Breast epithelium (tissue), 4 donors: ENCODE measurements around the gene NEURL1. TPM values are rescaled to one million over a fixed set of nuclear protein-coding genes. Genes with fewer than 3 reads are reported as not detected.
"Not testable (repeated sequence)": the region's sequence is repeated elsewhere in the genome, so short reads cannot be mapped to it uniquely, and the experiment has no call there.

Experiments used
- DNase-seq, 2 donors: peaks; one replicate each; pipeline ENCODE4 v3.0.0-alpha.2; 2019; ENCODE audit warnings: low spot score in 2 of 2
- H3K27ac ChIP-seq, 2 donors: fragments of 200-600 bp; sonication (generic) in 1 of 2; one replicate each; pipeline ENCODE4 v1.5.1; 2016 to 2019; ENCODE audit warnings: mild to moderate bottlenecking in 1 of 2
- H3K27me3 ChIP-seq, 2 donors: fragments of 200-600 bp; sonication (generic) in 1 of 2; one replicate each; pipeline versions ENCODE4 v1.5.1 to v1.6.0; 2017 to 2019; ENCODE audit warnings: control low read depth in 1 of 2, mild to moderate bottlenecking in 1 of 2
- H3K36me3 ChIP-seq: fragments of 200-600 bp; one replicate; pipeline ENCODE4 v1.5.1; 2019
- H3K4me1 ChIP-seq, 2 donors: fragments of 200-600 bp; sonication (generic); one replicate each; pipeline ENCODE4 v1.5.1; 2016 to 2019; ENCODE audit warnings: control low read depth in 1 of 2
- H3K4me3 ChIP-seq, 3 donors: fragments of 200-600 bp; sonication (generic); 1 replicate in 2 of 3; 2 replicates in 1 of 3; pipeline ENCODE4 v1.5.1; 2016 to 2019; ENCODE audit warnings: mild to moderate bottlenecking in 3 of 3, moderate library complexity in 2 of 3
- H3K9me3 ChIP-seq, 2 donors: fragments of 200-600 bp; sonication (generic) in 1 of 2; one replicate each; pipeline ENCODE4 v1.5.1; 2016 to 2019; ENCODE audit warnings: control low read depth in 1 of 2
- CTCF ChIP-seq, 3 donors: fragments of 450-650 bp; IDR thresholded peaks; one replicate each; pipeline ENCODE4 v1.5.1; 2016 to 2017; ENCODE audit warnings: antibody characterized with exemption in 3 of 3, mild to moderate bottlenecking in 3 of 3, moderate library complexity in 3 of 3
- POLR2A ChIP-seq: fragments of 450-650 bp; IDR thresholded peaks from one replicate; pipeline ENCODE4 v1.6.1; 2016; ENCODE audit warnings: antibody characterized with exemption, mild to moderate bottlenecking, moderate library complexity
- POLR2AphosphoS5 ChIP-seq, 3 donors: sonication (generic); formaldehyde crosslinking; IDR thresholded peaks; one replicate each; pipeline ENCODE4 v1.6.1; 2017; ENCODE audit warnings: antibody characterized with exemption in 3 of 3
- intact Hi-C: fragments of 100-400 bp; cut with DNase I; formaldehyde crosslinking; loops from one replicate; pipeline ENCODE4 v1.15.1; 2023; ENCODE audit warnings: low total_unique reads
- total RNA-seq, 3 donors: library from RNA; depleted of rRNA; stranded (reverse); fragments of >200 nt; gene quantifications; one replicate each; pipeline ENCODE4 v1.1.0, GENCODE V29; 2016

The NEURL1 gene
- total RNA-seq, 3 donors from 2014 or later: 0.16 to 1.5 (median 0.33) TPM

GRCh38 chr10:103498936-103499638, 5.6 kb downstream of the NEURL1 start:
- no peak overlapping the region for H3K27ac ChIP-seq
- no peaks in the 10 kb centered on the region for H3K9me3 ChIP-seq
- intact Hi-C loops: no loop called here
- H3K27me3 ChIP-seq: peaks cover 0 to 14% of the 10 kb centered on the region in 2 donors
- H3K36me3 ChIP-seq: no peaks in the 10 kb centered on the region
- no peaks in the 10 kb centered on the region for H3K4me1 ChIP-seq
- H3K4me3 ChIP-seq: no peak overlapping the region
- TF ChIP-seq CTCF (IDR thresholded peaks at IDR 0.05) (no peak), POLR2AphosphoS5 (IDR thresholded peaks at IDR 0.05) (no peak), POLR2A (no peak)
- no peak for DNase-seq

- intact Hi-C loops: no loop called here
- Histone ChIP-seq H3K4me3 (no peak overlapping the region), H3K27ac (no peak overlapping the region), H3K36me3 (no peaks in the 10 kb centered on the region), H3K4me1 (no peaks in the 10 kb centered on the region), H3K9me3 (no peaks in the 10 kb centered on the region), H3K27me3 (peaks cover 0 to 9% of the 10 kb centered on the region in 2 donors)
- no peak for TF ChIP-seq POLR2A
- no peak for TF ChIP-seq POLR2AphosphoS5 (IDR thresholded peaks at IDR 0.05)
- no peak for TF ChIP-seq CTCF (IDR thresholded peaks at IDR 0.05)
- DNase-seq: no peak
Measured at GRCh38 chr10:103499881-103500280, 6.4 kb downstream of the NEURL1 start.

DNA sequence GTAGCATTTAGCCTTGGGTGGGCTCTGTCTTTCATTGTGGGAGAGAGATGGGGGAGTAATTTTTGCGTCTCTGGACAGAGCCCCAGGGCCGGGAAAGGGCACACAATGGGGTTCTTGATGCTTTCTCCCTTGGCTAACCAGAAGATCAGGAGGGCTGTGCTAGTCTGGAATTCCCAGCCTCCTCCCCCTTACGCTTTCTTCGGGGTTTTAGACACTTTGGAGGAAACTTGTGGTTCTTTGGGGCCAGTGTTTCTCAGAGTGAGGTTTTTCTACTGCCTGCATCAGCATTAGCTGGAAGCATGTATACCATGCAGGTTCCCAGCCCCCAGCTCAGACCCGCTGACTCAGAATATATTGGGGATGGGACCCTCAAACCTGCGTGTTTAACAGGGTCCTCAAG, 7.0 kb downstream of the NEURL1 start:
- H3K4me1 ChIP-seq: no peaks in the 10 kb centered on the region
- DNase-seq: no peak
- no peaks in the 10 kb centered on the region for H3K9me3 ChIP-seq
- no peak for TF ChIP-seq POLR2A
- TF ChIP-seq CTCF (IDR thresholded peaks at IDR 0.05): no peak
- H3K4me3 ChIP-seq: no peak overlapping the region
- intact Hi-C loops: no loop called here
- no peaks in the 10 kb centered on the region for H3K36me3 ChIP-seq
- H3K27me3 ChIP-seq: peaks cover 0 to 3% of the 10 kb centered on the region in 2 donors
- no peak overlapping the region for H3K27ac ChIP-seq

GRCh38 chr10:103501186-103501585, 7.7 kb downstream of the NEURL1 start:
- TF ChIP-seq POLR2AphosphoS5 (IDR thresholded peaks at IDR 0.05) (no peak), POLR2A (no peak), CTCF (IDR thresholded peaks at IDR 0.05) (no peak)
- no peak overlapping the region for H3K27ac ChIP-seq
- H3K4me3 ChIP-seq: no peak overlapping the region
- no peak for DNase-seq
- intact Hi-C loops: no loop called here
- no peaks in the 10 kb centered on the region for H3K9me3 ChIP-seq
- H3K4me1 ChIP-seq: no peaks in the 10 kb centered on the region
- peaks cover 0 to 3% of the 10 kb centered on the region in 2 donors for H3K27me3 ChIP-seq
- H3K36me3 ChIP-seq: no peaks in the 10 kb centered on the region

DNA sequence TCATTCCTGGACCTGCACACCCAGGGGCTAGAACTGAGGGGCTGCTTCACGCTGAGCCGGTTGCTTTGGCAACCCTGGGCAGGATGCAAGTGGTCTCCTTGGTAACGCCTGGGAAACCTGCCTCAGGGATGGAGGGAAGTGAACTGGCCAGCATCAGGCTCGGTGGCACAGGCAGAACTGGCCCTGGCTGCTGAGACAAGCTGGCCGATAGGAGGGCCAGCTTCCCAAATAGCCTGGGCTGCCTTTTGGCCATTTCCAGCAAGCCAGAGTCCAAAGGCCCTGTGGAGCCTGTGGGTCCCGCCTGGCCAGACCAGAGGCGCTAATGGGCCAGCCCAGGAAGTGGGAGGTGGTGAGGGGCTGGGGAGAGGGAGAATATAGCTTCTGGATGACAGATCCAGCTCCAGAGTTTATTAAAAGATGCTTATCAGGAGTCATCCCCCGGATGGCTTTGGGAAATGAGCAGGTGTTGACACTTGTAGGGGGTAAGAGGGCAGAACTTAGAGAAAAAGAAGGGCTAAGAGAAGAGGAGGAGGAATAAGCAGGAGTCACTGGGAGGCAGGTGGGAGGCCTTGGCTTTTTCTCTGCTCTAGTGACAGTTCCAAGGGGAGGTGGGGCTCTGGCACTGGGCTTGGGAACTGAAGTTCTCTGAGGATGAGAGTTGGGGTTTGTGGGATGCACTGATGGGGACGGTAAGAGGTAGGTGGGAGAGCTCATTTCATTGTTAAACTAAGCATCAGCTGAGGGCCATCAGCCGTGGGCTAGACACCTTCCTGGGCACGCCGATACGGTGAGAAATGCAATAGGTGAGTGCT, 9.6 kb downstream of the NEURL1 start:
- TF ChIP-seq POLR2AphosphoS5 (IDR thresholded peaks at IDR 0.05) (no peak), POLR2A (no peak)
- Histone ChIP-seq H3K9me3 (no peaks in the 10 kb centered on the region), H3K4me1 (no peaks in the 10 kb centered on the region), H3K36me3 (no peaks in the 10 kb centered on the region), H3K27me3 (peaks cover 0 to 3% of the 10 kb centered on the region in 2 donors), H3K4me3 (no peak overlapping the region), H3K27ac (no peak overlapping the region)
- intact Hi-C loops: no loop called here
- DNase-seq: no peak

- DNase-seq, intact Hi-C loops, H3K4me3 ChIP-seq, H3K27me3 ChIP-seq, H3K4me1 ChIP-seq, H3K9me3 ChIP-seq, H3K36me3 ChIP-seq, H3K27ac ChIP-seq: not testable (repeated sequence)
Measured at GRCh38 chr10:103503777-103504176, 10.3 kb downstream of the NEURL1 start.
